Measurements from ENCODE around the gene TLDC2.
"Not testable (repeated sequence)": the region's sequence is repeated elsewhere in the genome, so short reads cannot be mapped to it uniquely, and the experiment has no call there.

The TLDC2 gene

DNA sequence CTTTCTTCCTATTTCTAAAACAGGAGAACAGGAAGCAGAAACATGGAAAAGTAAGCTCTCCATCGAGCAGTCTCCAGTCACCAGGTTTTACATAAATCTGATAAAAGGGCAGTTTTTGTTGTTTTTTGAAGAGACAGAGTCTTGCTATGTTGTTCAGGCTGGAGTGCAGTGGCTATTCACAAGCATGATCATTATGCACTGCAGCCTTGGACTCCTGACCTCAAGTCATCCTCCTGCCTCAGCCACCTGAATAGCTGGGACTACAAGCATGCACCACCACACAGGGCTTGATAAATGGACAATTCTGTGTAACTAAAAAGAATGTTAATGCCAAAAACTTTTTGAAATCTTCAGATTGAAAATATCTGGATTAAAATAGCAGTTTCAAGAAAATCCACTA, 51.8 kb downstream of the TLDC2 start:
- H3K79me2 ChIP-seq: no peaks in the 10 kb centered on the region
- H2AFZ ChIP-seq: no peak overlapping the region
- H3K4me1 ChIP-seq: no peaks in the 10 kb centered on the region
- no peak overlapping the region for H3K4me3 ChIP-seq (ENCODE audit: low read depth, low read length)
- H3K27ac ChIP-seq: no peak overlapping the region
- no peaks in the 10 kb centered on the region for H3K36me3 ChIP-seq (ENCODE audit: control insufficient read depth, insufficient read depth, low read length)
- TF ChIP-seq, protein P1, sequence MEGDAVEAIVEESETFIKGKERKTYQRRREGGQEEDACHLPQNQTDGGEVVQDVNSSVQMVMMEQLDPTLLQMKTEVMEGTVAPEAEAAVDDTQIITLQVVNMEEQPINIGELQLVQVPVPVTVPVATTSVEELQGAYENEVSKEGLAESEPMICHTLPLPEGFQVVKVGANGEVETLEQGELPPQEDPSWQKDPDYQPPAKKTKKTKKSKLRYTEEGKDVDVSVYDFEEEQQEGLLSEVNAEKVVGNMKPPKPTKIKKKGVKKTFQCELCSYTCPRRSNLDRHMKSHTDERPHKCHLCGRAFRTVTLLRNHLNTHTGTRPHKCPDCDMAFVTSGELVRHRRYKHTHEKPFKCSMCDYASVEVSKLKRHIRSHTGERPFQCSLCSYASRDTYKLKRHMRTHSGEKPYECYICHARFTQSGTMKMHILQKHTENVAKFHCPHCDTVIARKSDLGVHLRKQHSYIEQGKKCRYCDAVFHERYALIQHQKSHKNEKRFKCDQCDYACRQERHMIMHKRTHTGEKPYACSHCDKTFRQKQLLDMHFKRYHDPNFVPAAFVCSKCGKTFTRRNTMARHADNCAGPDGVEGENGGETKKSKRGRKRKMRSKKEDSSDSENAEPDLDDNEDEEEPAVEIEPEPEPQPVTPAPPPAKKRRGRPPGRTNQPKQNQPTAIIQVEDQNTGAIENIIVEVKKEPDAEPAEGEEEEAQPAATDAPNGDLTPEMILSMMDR (IDR thresholded peaks at IDR 0.05): no peak
- no peak overlapping the region for H3K4me2 ChIP-seq (ENCODE audit: low read length)
- H3K9me3 ChIP-seq (ENCODE audit: control insufficient read depth, low read length): no peaks in the 10 kb centered on the region
- no peaks in the 10 kb centered on the region for H3K27me3 ChIP-seq (ENCODE audit: control insufficient read depth, insufficient read depth, low read length)
- H3K9ac ChIP-seq: no peak overlapping the region

GRCh38 chr20:36929290-36929689, 53.4 kb downstream of the TLDC2 start:
- no peaks in the 10 kb centered on the region for H3K4me1 ChIP-seq
- H3K4me2 ChIP-seq (ENCODE audit: low read length): no peak overlapping the region
- no peaks in the 10 kb centered on the region for H3K9me3 ChIP-seq (ENCODE audit: control insufficient read depth, low read length)
- no peaks in the 10 kb centered on the region for H3K27me3 ChIP-seq (ENCODE audit: control insufficient read depth, insufficient read depth, low read length)
- no peaks in the 10 kb centered on the region for H3K79me2 ChIP-seq
- TF ChIP-seq, protein P1 (IDR thresholded peaks at IDR 0.05): no peak
- no peaks in the 10 kb centered on the region for H3K36me3 ChIP-seq (ENCODE audit: control insufficient read depth, insufficient read depth, low read length)
- H3K4me3 ChIP-seq (ENCODE audit: low read depth, low read length): no peak overlapping the region
- H3K9ac ChIP-seq: no peak overlapping the region
- no peak overlapping the region for H2AFZ ChIP-seq
- no peak overlapping the region for H3K27ac ChIP-seq

GRCh38 chr20:36929691-36930090, 53.8 kb downstream of the TLDC2 start:
- H3K4me3 ChIP-seq (ENCODE audit: low read depth, low read length): no peak overlapping the region
- TF ChIP-seq, protein P1 (IDR thresholded peaks at IDR 0.05): no peak
- no peak overlapping the region for H2AFZ ChIP-seq
- no peak overlapping the region for H3K9ac ChIP-seq
- no peak overlapping the region for H3K4me2 ChIP-seq (ENCODE audit: low read length)
- H3K27me3 ChIP-seq (ENCODE audit: control insufficient read depth, insufficient read depth, low read length): no peaks in the 10 kb centered on the region
- no peaks in the 10 kb centered on the region for H3K36me3 ChIP-seq (ENCODE audit: control insufficient read depth, insufficient read depth, low read length)
- no peaks in the 10 kb centered on the region for H3K4me1 ChIP-seq
- no peak overlapping the region for H3K27ac ChIP-seq
- H3K79me2 ChIP-seq: no peaks in the 10 kb centered on the region
- H3K9me3 ChIP-seq (ENCODE audit: control insufficient read depth, low read length): no peaks in the 10 kb centered on the region

DNA sequence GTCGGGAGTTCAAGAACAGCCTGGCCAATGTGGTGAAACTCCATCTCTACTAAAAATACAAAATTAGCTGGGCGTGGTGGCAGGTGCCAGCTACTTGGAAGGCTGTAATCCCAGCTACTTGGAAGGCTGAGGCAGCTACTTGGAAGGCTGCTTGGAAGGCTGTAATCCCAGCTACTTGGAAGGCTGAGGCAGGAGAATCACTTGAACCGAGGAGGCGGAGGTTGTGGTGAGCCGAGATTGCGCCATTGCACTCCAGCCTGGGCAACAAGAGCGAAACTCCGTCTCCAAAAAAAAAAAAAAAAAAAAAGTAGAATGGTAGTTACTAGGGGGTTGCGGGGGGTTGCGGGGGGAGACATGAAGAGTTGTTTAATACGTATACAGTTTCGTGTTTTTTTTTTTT, 56.1 kb downstream of the TLDC2 start:
- H3K4me2 ChIP-seq (ENCODE audit: low read length); H3K4me3 ChIP-seq (ENCODE audit: low read depth, low read length); H2AFZ ChIP-seq; H3K27me3 ChIP-seq (ENCODE audit: control insufficient read depth, insufficient read depth, low read length); H3K9me3 ChIP-seq (ENCODE audit: control insufficient read depth, low read length); H3K4me1 ChIP-seq; H3K9ac ChIP-seq; H3K27ac ChIP-seq; H3K79me2 ChIP-seq; H3K36me3 ChIP-seq (ENCODE audit: control insufficient read depth, insufficient read depth, low read length): not testable (repeated sequence)

DNA sequence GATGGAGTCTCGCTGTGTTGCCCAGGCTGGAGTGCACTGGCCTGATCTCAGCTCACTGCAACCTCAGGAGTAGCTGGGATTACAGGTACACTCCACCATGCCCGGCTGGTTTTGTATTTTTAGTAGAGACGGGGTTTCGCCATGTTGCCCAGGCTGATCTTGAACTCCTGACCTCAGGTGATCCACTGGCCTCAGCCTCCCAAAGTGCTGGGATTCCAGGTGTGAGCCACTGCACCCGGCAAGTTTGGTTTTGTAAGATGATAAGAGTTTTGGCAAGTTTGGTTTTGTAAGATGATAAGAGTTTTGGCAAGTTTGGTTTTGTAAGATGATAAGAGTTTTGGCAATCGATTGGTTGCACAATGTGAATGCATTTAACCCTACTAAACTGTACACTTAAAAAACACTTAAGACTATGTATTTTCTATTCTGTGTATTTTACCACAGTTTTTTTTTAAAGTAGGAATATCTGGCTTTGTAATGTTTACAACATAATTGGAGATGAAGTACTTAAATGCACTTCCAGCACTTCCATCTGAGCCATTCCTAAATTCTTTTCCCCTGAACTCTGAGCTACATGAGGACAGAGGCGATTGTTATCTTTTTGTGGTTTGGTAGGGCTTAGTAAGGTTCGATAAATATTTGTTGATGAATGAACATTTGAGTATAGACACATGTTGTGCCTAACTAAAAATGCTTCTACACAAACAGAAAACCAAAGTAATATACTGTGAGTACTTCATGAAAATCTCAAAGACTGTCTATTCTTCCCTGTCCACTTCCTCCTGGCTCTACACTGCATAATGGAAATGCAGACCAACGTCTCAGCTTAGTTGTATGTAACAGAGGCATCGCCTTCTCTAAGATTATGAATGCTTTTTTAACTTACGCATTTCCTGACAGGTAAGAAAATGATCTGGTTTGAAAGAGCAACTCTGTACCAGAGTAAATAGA, 56.8 kb downstream of the TLDC2 start:
- Histone ChIP-seq H3K9me3 (ENCODE audit: control insufficient read depth, low read length) (no peaks in the 10 kb centered on the region), H3K4me1 (no peaks in the 10 kb centered on the region), H3K4me3 (ENCODE audit: low read depth, low read length) (no peak overlapping the region), H3K79me2 (no peaks in the 10 kb centered on the region), H3K9ac (no peak overlapping the region), H3K36me3 (ENCODE audit: control insufficient read depth, insufficient read depth, low read length) (no peaks in the 10 kb centered on the region), H3K27me3 (ENCODE audit: control insufficient read depth, insufficient read depth, low read length) (no peaks in the 10 kb centered on the region), H2AFZ (no peak overlapping the region), H3K4me2 (ENCODE audit: low read length) (no peak overlapping the region), H3K27ac (no peak overlapping the region)
- TF ChIP-seq, protein P1 (IDR thresholded peaks at IDR 0.05): no peak

GRCh38 chr20:36933571-36933970, 57.6 kb downstream of the TLDC2 start:
- H3K4me1 ChIP-seq; H3K4me3 ChIP-seq (ENCODE audit: low read depth, low read length); H3K36me3 ChIP-seq (ENCODE audit: control insufficient read depth, insufficient read depth, low read length): not testable (repeated sequence)

More at GRCh38 chr20:36933571-36933970, 57.6 kb downstream of the TLDC2 start:
- not testable (repeated sequence) for H2AFZ ChIP-seq; H3K9ac ChIP-seq; H3K4me2 ChIP-seq (ENCODE audit: low read length); H3K9me3 ChIP-seq (ENCODE audit: control insufficient read depth, low read length); H3K27ac ChIP-seq; H3K79me2 ChIP-seq; H3K27me3 ChIP-seq (ENCODE audit: control insufficient read depth, insufficient read depth, low read length)

All from parathyroid adenoma (tissue), 2 donors.